Stomach (tissue), 9 donors: Measurements from ENCODE around the gene DDX51. TPM values are rescaled to one million over a fixed set of nuclear protein-coding genes. Genes with fewer than 3 reads are reported as not detected.
A peak's percentile ranks its signal among the peaks of the same experiment; 100 is the strongest.

ENCODE experiments used
- DNase-seq, 2 donors: peaks; one replicate each; pipeline versions ENCODE4 v3.0.0 to v3.0.0-alpha.2; 2013 to 2019
- H3K27ac ChIP-seq, 5 donors: fragments of 200-600 bp in 4 of 5; sonication (generic) in 4 of 5; one replicate each; pipeline ENCODE4 v1.5.1; 2013 to 2019; ENCODE audit warnings: mild to moderate bottlenecking in 1 of 5, moderate library complexity in 1 of 5
- H3K27me3 ChIP-seq, 3 donors: fragments of 200-600 bp; sonication (generic); one replicate each; pipeline ENCODE4 v1.5.1; 2017 to 2019; ENCODE audit warnings: mixed run types in 1 of 3
- H3K36me3 ChIP-seq, 4 donors: fragments of 200-600 bp; sonication (generic); 1 replicate in 3 of 4; 2 replicates in 1 of 4; pipeline ENCODE4 v1.5.1; 2016 to 2019
- H3K4me1 ChIP-seq, 4 donors: fragments of 200-600 bp; sonication (generic); one replicate each; pipeline ENCODE4 v1.5.1; 2016 to 2019
- H3K4me3 ChIP-seq, 4 donors: fragments of 200-600 bp; sonication (generic) in 3 of 4; one replicate each; pipeline ENCODE4 v1.5.1; 2016 to 2019; ENCODE audit warnings: mild to moderate bottlenecking in 1 of 4
- H3K9me3 ChIP-seq, 4 donors: fragments of 200-600 bp; sonication (generic); one replicate each; pipeline ENCODE4 v1.5.1; 2016 to 2019
- CTCF ChIP-seq, 7 experiments: fragments of 450-650 bp in 4 of 7; fragments of 200-600 bp in 3 of 7; sonication (generic) in 3 of 7; IDR thresholded peaks; one replicate each; pipeline ENCODE4 v1.5.1; 2016 to 2019; ENCODE audit warnings: antibody characterized with exemption in 7 of 7, control low read depth in 2 of 7, mild to moderate bottlenecking in 1 of 7
- EP300 ChIP-seq: sonication (generic); formaldehyde crosslinking; IDR thresholded peaks from one replicate; pipeline ENCODE4 v1.6.1; 2017; ENCODE audit warnings: antibody characterized with exemption
- POLR2A ChIP-seq, 4 donors: fragments of 450-650 bp; IDR thresholded peaks; one replicate each; pipeline ENCODE4 v1.6.1; 2016; ENCODE audit warnings: antibody characterized with exemption in 4 of 4, control low read depth in 2 of 4, mild to moderate bottlenecking in 1 of 4, moderate library complexity in 1 of 4
- POLR2AphosphoS5 ChIP-seq, 3 donors: sonication (generic); formaldehyde crosslinking; IDR thresholded peaks; one replicate each; pipeline ENCODE4 v1.6.1; 2016; ENCODE audit warnings: antibody characterized with exemption in 3 of 3
- WGBS, 5 donors: extraction: QIAGEN DNeasy Blood & Tissue Kit in 3 of 5; methylation state at CpG; one replicate each; pipeline versions ENCODE4 v1.1.5 to v1.1.7; 2013 to 2018; 5-methylcytosine and 5-hydroxymethylcytosine counted together
- intact Hi-C: fragments of 100-400 bp; cut with DNase I; formaldehyde crosslinking; loops from one replicate; pipeline ENCODE4 v1.15.1; 2023; ENCODE audit warnings: low total_unique reads
- polyA plus RNA-seq, 3 donors: library from polyadenylated mRNA; stranded (reverse); fragments of 200-250 nt; gene quantifications; one replicate each; pipeline ENCODE4 v1.2.3, GENCODE V29; 2013
- total RNA-seq, 5 donors: library from RNA; depleted of rRNA; stranded (reverse); fragments of >200 nt; gene quantifications; one replicate each; pipeline versions ENCODE4 v1.1.0 to v1.2.3, GENCODE V29; 2014 to 2016
- donor health status: healthy with polysubstance abuse.
- donor health status: Bipolar disorder and iron deficiency.
- donor health status: healthy.

The DDX51 gene
- total and polyA plus RNA-seq, 8 donors: 6.6 to 69.5 (median 13.2) TPM

- Histone ChIP-seq H3K9me3 (no peaks in the 10 kb centered on the region), H3K27me3 (no peaks in the 10 kb centered on the region), H3K4me1 (peaks cover 0 to 11% (median 10%) of the 10 kb centered on the region in 4 donors), H3K27ac (peak overlapping the region in 1 of 5 donors; percentile 15), H3K36me3 (peaks cover 13 to 51% (median 39%) of the 10 kb centered on the region in 4 donors), H3K4me3 (peak overlapping the region in 3 of 4 donors; percentile 27 to 37 (median 29))
- no peak for TF ChIP-seq POLR2A (IDR thresholded peaks at IDR 0.05)
- TF ChIP-seq POLR2AphosphoS5 (IDR thresholded peaks at IDR 0.05): no peak
- TF ChIP-seq EP300: no peak
- TF ChIP-seq CTCF (IDR thresholded peaks at IDR 0.05): no peak
- 51 to 63% (median 59%) methylated on average over 13 to 21 of the region's 21 CpGs for WGBS, 5 donors
- intact Hi-C loops: loop anchor here (5.0 kb wide), 1 partner anchor 63 kb away; no protein-coding TSS in a partner anchor
- no peak for DNase-seq
Observed at GRCh38 chr12:132154341-132154761, 10.2 kb upstream of the DDX51 start.

- H3K4me3 ChIP-seq: peak overlapping the region in 3 of 4 donors; percentile 27 to 37 (median 29)
- H3K9me3 ChIP-seq: no peaks in the 10 kb centered on the region
- H3K36me3 ChIP-seq: peaks cover 13 to 55% (median 41%) of the 10 kb centered on the region in 4 donors
- intact Hi-C loops: loop anchor here (5.0 kb wide), 1 partner anchor 64 kb away; no protein-coding TSS in a partner anchor
- peak; percentile 68 to 93 for DNase-seq
- TF ChIP-seq CTCF (IDR thresholded peaks at IDR 0.05) (peak in 5 of 7 experiments; percentile 82 to 93 (median 88)), POLR2A (IDR thresholded peaks at IDR 0.05) (no peak), POLR2AphosphoS5 (IDR thresholded peaks at IDR 0.05) (peak in 1 of 3 donors; percentile 15), EP300 (no peak)
- H3K27me3 ChIP-seq: no peaks in the 10 kb centered on the region
- WGBS, 5 donors: 33 to 43% (median 37%) methylated on average over 29 to 41 of the region's 41 CpGs
- H3K27ac ChIP-seq: peak overlapping the region in 1 of 5 donors; percentile 15
- peaks cover 0 to 11% (median 10%) of the 10 kb centered on the region in 4 donors for H3K4me1 ChIP-seq
Observed at GRCh38 chr12:132153501-132154340, 9.6 kb upstream of the DDX51 start.

- H3K27me3 ChIP-seq: no peaks in the 10 kb centered on the region
- peaks cover 0 to 11% (median 10%) of the 10 kb centered on the region in 4 donors for H3K4me1 ChIP-seq
- no peak overlapping the region for H3K27ac ChIP-seq
- intact Hi-C loops: loop anchor here (5.0 kb wide), 1 partner anchor 64 kb away; no protein-coding TSS in a partner anchor
- DNase-seq: no peak
- WGBS, 5 donors: 86 to 95% (median 90%) methylated on average over 17 to 20 of the region's 20 CpGs
- H3K36me3 ChIP-seq: peaks cover 13 to 57% (median 44%) of the 10 kb centered on the region in 4 donors
- no peak overlapping the region for H3K4me3 ChIP-seq
- no peaks in the 10 kb centered on the region for H3K9me3 ChIP-seq
- TF ChIP-seq POLR2A (IDR thresholded peaks at IDR 0.05) (no peak), EP300 (no peak), CTCF (IDR thresholded peaks at IDR 0.05) (no peak), POLR2AphosphoS5 (IDR thresholded peaks at IDR 0.05) (no peak)
Observed at GRCh38 chr12:132152953-132153352, 8.8 kb upstream of the DDX51 start.

GRCh38 chr12:132152411-132152821 is 8.3 kb upstream of the DDX51 start:
- no peaks in the 10 kb centered on the region for H3K27me3 ChIP-seq
- TF ChIP-seq EP300 (no peak), POLR2AphosphoS5 (IDR thresholded peaks at IDR 0.05) (no peak), POLR2A (IDR thresholded peaks at IDR 0.05) (no peak), CTCF (IDR thresholded peaks at IDR 0.05) (no peak)
- intact Hi-C loops: loop anchor here (5.0 kb wide), 1 partner anchor 65 kb away; no protein-coding TSS in a partner anchor
- H3K9me3 ChIP-seq: no peaks in the 10 kb centered on the region
- peaks cover 13 to 57% (median 44%) of the 10 kb centered on the region in 4 donors for H3K36me3 ChIP-seq
- no peak overlapping the region for H3K4me3 ChIP-seq
- DNase-seq: no peak
- no peak overlapping the region for H3K27ac ChIP-seq
- WGBS, 5 donors: 75 to 88% (median 87%) methylated on average over 6 to 9 of the region's 9 CpGs
- H3K4me1 ChIP-seq: peaks cover 0 to 11% (median 10%) of the 10 kb centered on the region in 4 donors
